Astrocyte of the hippocampus (primary cell): ENCODE data around the gene HM13.
"Not testable (repeated sequence)": the region's sequence is repeated elsewhere in the genome, so short reads cannot be mapped to it uniquely, and the experiment has no call there.

ENCODE experiments used
- DNase-seq: peaks from one replicate; pipeline ENCODE4 v3.0.0; 2011; ENCODE audit warnings: low read depth, low spot score

Gene HM13

DNA sequence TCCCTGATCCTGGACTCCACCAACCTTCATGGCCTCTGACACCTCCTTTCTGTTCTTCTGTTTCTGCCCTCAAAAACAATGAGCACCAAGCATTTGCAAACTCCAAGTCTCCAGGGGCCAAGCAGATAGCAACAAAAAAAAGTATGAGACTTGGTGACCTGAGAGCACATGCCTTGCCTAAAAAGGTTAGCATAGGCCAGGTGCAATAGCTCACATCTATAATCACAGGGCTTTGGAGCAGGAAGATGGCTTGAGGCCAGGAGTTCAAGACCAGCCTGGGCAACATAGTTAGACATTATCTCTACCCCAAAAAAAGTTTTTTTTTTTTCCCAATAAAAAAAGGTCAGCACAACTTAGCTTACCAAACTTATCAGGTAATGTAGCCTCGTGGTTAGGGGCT, 13.7 kb upstream of the HM13 start:
- DNase-seq, result no peak

GRCh38 chr20:31502884-31503673, 11.2 kb upstream of the HM13 start:
- DNase-seq, result peak; percentile 88

- no peak for DNase-seq
These were observed 8.3 kb upstream of the HM13 start for GRCh38 chr20:31505903-31506302.

- no peak for DNase-seq
These were observed 5.6 kb upstream of the HM13 start for GRCh38 chr20:31508517-31509244.

- no peak for DNase-seq
These were observed 981 bp downstream of the HM13 start for GRCh38 chr20:31515072-31515774.

- DNase-seq, result no peak
These were observed 1.5 kb downstream of the HM13 start for GRCh38 chr20:31515775-31516107.

DNA sequence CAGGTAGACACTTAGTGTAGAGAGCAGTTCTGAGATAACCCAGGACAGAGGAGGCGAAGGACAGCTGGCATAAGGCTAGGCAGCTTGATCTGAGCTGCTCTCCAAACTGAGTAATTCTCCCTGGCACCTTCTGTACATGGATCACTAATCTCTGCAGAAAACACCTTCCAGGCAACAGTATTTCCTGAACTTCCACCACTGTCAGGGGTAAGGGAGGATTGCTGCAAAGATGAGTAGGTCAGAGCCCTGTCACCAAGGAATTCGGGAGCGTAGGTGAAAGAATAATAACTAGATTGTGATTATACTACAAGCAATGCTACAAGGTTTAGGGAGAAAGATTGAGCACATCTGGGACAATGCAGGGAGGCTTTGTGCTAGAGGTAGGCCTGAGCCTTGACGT, 1.9 kb downstream of the HM13 start:
- no peak for DNase-seq

- no peak for DNase-seq
These were observed 2.4 kb downstream of the HM13 start for GRCh38 chr20:31516651-31517050.

DNA sequence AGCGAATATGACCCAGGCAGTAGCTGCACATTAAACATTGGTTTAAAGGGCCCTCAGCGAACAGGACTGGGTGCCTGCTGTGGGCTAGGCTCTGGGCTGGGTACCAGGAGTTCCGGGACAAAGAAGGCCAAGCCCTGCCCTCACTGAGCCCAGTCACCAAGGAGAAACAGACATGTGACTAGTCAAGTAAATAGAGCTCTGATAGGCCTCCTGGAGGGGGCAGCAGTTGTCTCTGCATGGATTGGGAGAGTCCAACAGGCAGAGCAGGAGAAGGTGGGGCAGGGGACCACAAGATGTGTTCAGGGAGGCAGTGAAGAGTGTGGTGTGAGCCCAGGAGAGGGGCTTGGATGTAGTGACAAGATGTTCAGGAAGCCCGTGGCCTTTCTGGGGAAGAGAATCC, 3.1 kb downstream of the HM13 start:
- DNase-seq, result peak; percentile 53

- DNase-seq, result not testable (repeated sequence)
These were observed 7.0 kb downstream of the HM13 start for GRCh38 chr20:31521267-31521666.

DNA sequence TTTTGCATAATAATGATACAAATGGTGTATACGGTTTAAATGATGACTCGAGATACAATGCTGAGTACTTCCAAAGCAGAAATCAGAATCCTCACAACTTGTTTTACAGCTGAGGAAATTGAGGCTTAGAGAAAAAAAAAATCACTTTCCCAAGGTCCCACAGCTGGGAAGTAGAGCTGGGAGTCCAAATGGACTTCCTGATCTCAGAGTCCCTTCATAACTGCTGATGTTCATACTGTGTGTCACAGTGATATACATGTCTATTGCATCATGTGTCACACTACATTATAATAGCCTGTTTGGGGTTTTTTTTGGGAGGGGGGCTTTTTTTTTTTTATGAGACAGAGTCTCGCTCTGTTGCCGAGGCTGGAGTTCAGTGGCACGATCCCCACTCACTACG, 8.5 kb downstream of the HM13 start:
- DNase-seq, result no peak

DNA sequence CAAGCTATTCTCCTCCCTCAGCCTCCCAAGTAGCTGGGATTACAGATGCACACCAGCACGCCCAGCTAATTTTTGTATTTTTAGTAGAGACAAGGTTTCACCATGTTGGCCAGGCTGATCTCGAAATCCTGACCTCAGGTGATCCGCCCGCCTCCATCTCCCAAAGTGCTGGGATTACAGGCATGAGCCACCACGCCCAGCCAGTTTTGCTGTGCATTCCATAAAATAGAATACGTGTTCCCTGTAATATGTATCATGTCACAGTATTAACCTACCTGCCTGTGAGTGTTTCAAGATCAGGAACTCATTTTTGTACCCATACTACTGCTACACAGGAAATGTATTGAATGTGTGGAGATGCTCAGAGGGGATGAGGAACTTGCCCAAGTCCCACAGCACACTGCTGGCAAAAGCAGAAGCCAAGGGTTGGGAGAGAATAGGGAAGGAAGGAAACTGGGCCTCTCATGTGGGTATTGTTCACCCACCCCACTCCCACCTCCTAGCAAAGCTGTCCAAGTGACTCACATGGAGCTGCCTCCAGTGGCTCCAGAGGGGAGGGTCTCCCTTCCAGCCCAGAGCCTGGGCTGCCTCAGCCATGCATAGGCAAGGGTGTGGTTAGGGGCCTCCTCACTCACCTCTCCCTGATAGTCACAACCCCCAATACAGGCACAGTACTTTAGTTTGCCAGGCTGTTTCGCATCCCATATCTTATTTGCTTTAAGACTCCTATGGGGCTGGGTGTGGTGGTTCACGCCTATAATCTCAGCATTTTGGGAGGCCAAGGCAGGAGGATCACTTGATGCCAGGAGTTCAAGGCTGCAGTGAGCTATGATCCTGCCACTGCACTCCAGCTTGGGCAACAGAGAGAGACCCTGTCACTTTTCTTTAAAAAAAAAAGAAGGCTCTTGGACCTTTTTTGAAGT, 9.4 kb downstream of the HM13 start:
- DNase-seq, result peak; percentile 68

- DNase-seq, result no peak
These were observed 13.0 kb downstream of the HM13 start for GRCh38 chr20:31527266-31527665.

DNA sequence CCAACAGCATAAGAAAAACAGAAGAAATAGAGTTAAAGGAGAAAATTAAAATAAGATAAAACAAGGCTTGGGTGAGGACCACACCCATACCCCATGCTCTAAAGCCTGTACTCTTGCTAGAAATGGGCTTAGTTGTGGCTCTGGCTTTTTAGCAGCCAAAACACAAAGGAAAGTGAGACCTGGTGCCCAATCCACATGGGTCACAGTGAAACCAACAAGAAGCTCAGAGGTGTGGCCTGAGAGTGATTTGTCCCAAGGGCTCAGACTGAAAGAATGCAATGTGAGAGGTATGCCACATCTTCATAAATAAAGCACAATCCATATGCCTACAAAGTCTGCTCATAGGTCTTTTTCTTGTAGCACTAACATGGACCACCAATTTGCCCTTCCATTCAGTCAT, 21.1 kb downstream of the HM13 start:
- no peak for DNase-seq

- no peak for DNase-seq
These were observed 22.3 kb downstream of the HM13 start for GRCh38 chr20:31536575-31536974.

DNA sequence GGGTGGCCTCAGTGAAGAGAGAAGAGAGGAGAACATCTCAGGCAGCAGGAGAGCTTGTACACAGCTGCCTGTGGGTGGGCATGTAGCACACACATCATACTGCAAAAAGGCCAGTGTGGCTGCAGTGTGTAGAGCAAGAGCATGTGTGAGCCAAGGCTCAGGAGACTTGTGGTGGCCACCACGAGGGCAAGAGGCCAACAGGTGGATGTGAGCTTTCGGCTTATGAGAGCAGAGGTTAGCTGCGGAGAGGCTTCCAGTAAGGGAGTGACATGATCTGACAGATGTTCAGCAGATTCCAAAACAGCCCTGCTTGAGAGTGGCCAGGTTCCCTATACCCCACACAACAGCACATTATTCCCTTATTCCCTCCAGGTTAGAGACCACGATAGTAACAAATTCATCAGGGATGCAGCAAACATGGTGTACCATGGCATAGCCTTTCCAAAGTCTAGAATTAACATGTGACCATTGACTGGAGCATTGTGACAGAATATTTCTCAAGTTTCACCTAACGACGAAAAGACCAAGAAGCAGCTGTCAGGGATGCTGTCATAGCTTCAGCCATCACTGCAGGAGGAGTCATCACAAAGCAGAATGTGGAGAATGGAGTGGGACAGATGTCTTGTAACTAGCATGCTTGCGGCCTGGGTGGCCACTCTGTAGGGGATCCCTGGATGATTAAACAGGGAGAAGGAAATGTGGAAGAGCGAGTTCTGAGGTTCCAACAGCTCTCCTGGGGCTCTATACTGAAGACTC, 23.1 kb downstream of the HM13 start:
- DNase-seq, result no peak

GRCh38 chr20:31537890-31538289, 23.6 kb downstream of the HM13 start:
- DNase-seq, result no peak

DNA sequence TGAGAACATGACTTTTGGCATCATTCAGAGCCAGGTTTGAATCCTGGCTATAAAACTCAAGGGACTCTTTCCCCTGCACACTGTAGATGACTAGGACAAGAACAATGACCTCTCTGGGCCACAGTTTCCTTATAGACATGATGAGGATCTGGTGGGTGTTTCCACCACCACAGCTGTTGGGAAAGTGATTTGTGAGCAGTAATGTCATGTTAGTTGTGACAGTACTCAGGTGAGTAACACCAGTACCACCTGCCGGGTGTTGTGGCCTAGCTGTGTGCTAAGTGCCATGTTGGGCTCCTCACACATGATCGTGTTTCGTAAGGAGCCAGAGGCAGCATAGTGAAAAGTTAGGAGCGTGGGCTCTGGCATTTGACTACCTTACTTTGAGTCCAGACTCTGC, 24.1 kb downstream of the HM13 start:
- DNase-seq, result no peak

DNA sequence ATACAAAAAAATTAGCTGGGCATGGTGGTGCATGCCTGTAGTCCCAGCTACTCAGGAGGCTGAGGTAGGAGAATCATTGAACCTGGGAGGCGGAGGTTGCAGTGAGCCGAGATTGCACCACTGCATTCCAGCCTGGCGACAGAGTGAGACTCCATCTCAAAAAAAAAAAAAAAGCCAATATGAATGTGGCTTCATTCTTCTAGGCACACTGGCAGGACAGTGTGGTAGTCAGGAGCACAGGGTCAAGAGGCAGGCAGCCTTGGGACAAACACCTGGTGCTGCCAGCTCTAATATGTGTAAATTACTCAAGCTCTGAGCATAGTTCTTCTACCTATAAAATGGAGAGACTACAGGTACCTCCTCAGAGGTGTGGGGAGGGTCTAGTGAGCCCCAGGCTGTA, 25.4 kb downstream of the HM13 start:
- DNase-seq, result not testable (repeated sequence)

DNA sequence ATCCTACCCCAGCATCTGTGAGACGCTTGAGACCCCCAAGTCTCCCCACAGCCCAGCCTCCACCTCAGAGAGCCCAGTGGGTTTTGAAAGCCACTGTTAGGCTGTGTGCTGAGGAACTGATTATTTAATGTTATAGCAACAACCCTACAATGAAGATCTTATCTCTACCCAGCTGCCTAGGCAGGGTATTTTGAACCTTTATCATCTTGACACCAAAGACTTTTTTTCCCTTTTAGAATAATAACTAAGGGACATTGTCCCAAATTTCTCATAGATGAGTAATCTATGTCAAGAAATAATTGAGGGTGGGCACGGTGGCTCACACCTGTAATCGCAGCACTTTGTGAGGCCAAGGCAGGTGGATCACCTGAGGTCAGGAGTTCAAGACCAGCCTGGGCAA, 26.2 kb downstream of the HM13 start:
- no peak for DNase-seq
